ENCODE results near the gene ZNF689.

GRCh38 chr16:30623536-30624283 lies 13.5 kb upstream of the ZNF689 start:
- TF ChIP-seq, protein P1, sequence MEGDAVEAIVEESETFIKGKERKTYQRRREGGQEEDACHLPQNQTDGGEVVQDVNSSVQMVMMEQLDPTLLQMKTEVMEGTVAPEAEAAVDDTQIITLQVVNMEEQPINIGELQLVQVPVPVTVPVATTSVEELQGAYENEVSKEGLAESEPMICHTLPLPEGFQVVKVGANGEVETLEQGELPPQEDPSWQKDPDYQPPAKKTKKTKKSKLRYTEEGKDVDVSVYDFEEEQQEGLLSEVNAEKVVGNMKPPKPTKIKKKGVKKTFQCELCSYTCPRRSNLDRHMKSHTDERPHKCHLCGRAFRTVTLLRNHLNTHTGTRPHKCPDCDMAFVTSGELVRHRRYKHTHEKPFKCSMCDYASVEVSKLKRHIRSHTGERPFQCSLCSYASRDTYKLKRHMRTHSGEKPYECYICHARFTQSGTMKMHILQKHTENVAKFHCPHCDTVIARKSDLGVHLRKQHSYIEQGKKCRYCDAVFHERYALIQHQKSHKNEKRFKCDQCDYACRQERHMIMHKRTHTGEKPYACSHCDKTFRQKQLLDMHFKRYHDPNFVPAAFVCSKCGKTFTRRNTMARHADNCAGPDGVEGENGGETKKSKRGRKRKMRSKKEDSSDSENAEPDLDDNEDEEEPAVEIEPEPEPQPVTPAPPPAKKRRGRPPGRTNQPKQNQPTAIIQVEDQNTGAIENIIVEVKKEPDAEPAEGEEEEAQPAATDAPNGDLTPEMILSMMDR (IDR thresholded peaks at IDR 0.05) = no peak
- no peak for TF ChIP-seq POLR2A (IDR thresholded peaks at IDR 0.05)

All from adrenal gland (tissue), 5 donors.